ENCODE measurements around the gene CRYGN. TPM values are rescaled to one million over a fixed set of nuclear protein-coding genes. Genes with fewer than 3 reads are reported as not detected.
A peak's percentile ranks its signal among the peaks of the same experiment; 100 is the strongest.

The CRYGN gene
- total and polyA plus RNA-seq, 2 donors from 2014 or later: 0.22 TPM; not detected in 1

GRCh38 chr7:151426904-151427704 lies 12.8 kb downstream of the CRYGN start:
- no peaks in the 10 kb centered on the region for H3K9me3 ChIP-seq (ENCODE audit: control insufficient read depth in 2 of 3, insufficient read depth in 1 of 3, low read length in 3 of 3)
- peak in 1 of 5 donors; percentile 48 for DNase-seq
- no peak overlapping the region for H3K4me3 ChIP-seq (ENCODE audit: low read length in 3 of 3)
- no peak for TF ChIP-seq CTCF (IDR thresholded peaks at IDR 0.05; ENCODE audit: borderline replicate concordance, extremely low read depth, insufficient read depth)
- intact Hi-C loops (cut with DNase I): no loop called here
- H3K9ac ChIP-seq (ENCODE audit: low read length in 3 of 3): no peak overlapping the region
- H3K4me1 ChIP-seq (ENCODE audit: control insufficient read depth in 2 of 3, insufficient read depth in 2 of 3, low read depth in 1 of 3, low read length in 3 of 3): peaks cover 0 to 8% (median 8%) of the 10 kb centered on the region in 3 donors
- FAIRE-seq: no peak
- H3K27ac ChIP-seq (ENCODE audit: low read depth in 2 of 2, low read length in 2 of 2): peak overlapping the region in 1 of 2 donors; percentile 51
- H3K36me3 ChIP-seq (ENCODE audit: control insufficient read depth in 2 of 3, insufficient read depth in 3 of 3, low read length in 3 of 3): no peaks in the 10 kb centered on the region
- no peaks in the 10 kb centered on the region for H3K27me3 ChIP-seq (ENCODE audit: control insufficient read depth, insufficient read depth, low read length)

- Histone ChIP-seq H3K4me3 (ENCODE audit: low read length in 3 of 3) (no peak overlapping the region), H3K36me3 (ENCODE audit: control insufficient read depth in 2 of 3, insufficient read depth in 3 of 3, low read length in 3 of 3) (no peaks in the 10 kb centered on the region), H3K9me3 (ENCODE audit: control insufficient read depth in 2 of 3, insufficient read depth in 1 of 3, low read length in 3 of 3) (no peaks in the 10 kb centered on the region), H3K27ac (ENCODE audit: low read depth in 2 of 2, low read length in 2 of 2) (peak overlapping the region in 1 of 2 donors; percentile 73), H3K9ac (ENCODE audit: low read length in 3 of 3) (no peak overlapping the region), H3K27me3 (ENCODE audit: control insufficient read depth, insufficient read depth, low read length) (no peaks in the 10 kb centered on the region), H3K4me1 (ENCODE audit: control insufficient read depth in 2 of 3, insufficient read depth in 2 of 3, low read depth in 1 of 3, low read length in 3 of 3) (peaks cover 0 to 8% (median 8%) of the 10 kb centered on the region in 3 donors)
- peak in 3 of 5 donors; percentile 40 to 88 (median 64) for DNase-seq
- no peak for TF ChIP-seq CTCF (IDR thresholded peaks at IDR 0.05; ENCODE audit: borderline replicate concordance, extremely low read depth, insufficient read depth)
- FAIRE-seq: no peak
- intact Hi-C loops (cut with DNase I): no loop called here
Measured at GRCh38 chr7:151426441-151426903, 13.5 kb downstream of the CRYGN start.

DNA sequence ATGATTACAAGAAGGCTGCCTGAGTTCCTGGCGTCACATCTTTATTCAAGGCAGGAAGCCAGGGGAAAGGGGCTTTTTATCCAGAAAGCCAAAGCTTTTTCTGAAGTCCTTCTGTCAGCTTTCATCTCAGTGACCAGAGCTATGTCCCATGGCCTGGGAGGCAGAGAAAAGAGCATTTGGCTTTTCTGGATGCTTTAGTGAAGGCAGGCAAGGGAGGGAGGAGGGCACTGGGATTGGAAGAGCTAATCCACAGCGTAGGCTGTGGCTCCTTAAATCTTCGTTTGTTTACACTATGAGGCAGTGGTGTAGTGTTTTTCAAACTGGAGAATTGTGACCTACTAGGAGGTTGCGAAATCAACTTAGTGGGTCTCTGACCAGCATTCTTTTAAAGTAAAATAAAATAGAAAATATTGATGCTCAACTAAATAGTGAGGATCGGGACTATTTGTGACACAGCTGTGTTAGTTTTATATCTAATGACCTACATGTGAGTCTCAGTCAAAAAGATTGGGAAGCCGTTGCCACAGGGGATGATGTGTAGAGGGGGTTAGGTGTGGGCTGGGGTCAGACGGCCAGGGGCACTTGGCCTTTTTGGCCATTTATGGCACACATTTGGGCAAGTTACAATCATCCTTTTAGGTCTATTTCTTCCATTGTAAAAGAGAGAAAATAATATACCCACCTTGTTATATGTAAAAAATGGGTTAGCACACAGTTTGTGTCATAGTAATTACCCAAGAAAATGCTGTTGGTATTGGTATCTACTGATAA lies 14.1 kb downstream of the CRYGN start:
- Histone ChIP-seq H3K4me1 (ENCODE audit: control insufficient read depth in 2 of 3, insufficient read depth in 2 of 3, low read depth in 1 of 3, low read length in 3 of 3) (peaks cover 0 to 8% (median 8%) of the 10 kb centered on the region in 3 donors), H3K36me3 (ENCODE audit: control insufficient read depth in 2 of 3, insufficient read depth in 3 of 3, low read length in 3 of 3) (no peaks in the 10 kb centered on the region), H3K9ac (ENCODE audit: low read length in 3 of 3) (no peak overlapping the region), H3K4me3 (ENCODE audit: low read length in 3 of 3) (no peak overlapping the region), H3K27me3 (ENCODE audit: control insufficient read depth, insufficient read depth, low read length) (no peaks in the 10 kb centered on the region), H3K27ac (ENCODE audit: low read depth in 2 of 2, low read length in 2 of 2) (peak overlapping the region in 1 of 2 donors; percentile 73), H3K9me3 (ENCODE audit: control insufficient read depth in 2 of 3, insufficient read depth in 1 of 3, low read length in 3 of 3) (no peaks in the 10 kb centered on the region)
- DNase-seq (peak in 2 of 5 donors; percentile 18 to 48), FAIRE-seq (no peak)
- no peak for TF ChIP-seq CTCF (IDR thresholded peaks at IDR 0.05; ENCODE audit: borderline replicate concordance, extremely low read depth, insufficient read depth)
- intact Hi-C loops (cut with DNase I): no loop called here
